GM12878 (cell line): ENCODE measurements around the gene LRRK1. TPM values are rescaled to one million over a fixed set of nuclear protein-coding genes. Genes with fewer than 3 reads are reported as not detected.

ENCODE experiments used
- ATAC-seq: fragments of 200-7000 bp; cut with Tn5 transposase; 3 replicates; pipeline ENCODE4 v1.9.1; 2020; ENCODE audit warnings: mild to moderate bottlenecking, moderate library complexity
- BruUV-seq: library from RNA; stranded (reverse); fragments of 400-500 nt; replicated peaks from 2 replicates; lab custom pipeline; 2021; lab: Mats Ljungman, UMichigan
- CTCF ChIA-PET: fragments of 300-600 bp; sonication (Branson Sonifier 250); formaldehyde crosslinking; extraction: SDS; loops from one replicate; lab custom pipeline; 2021; ENCODE audit warnings: inconsistent platforms; lab: Yijun Ruan, JAX
- POLR2A ChIA-PET: fragments of 350-600 bp; formaldehyde crosslinking; extraction: SDS; loops from one replicate; lab custom pipeline; 2021; ENCODE audit warnings: inconsistent platforms; lab: Charles Lee
- RAD21 ChIA-PET: fragments of 300-600 bp; sonication (Branson Sonifier 250); formaldehyde crosslinking; loops from one replicate; lab custom pipeline; 2023; ENCODE audit warnings: antibody characterized with exemption; ENCODE audit not compliant: unreplicated experiment; lab: Charles Lee
- SMC1A ChIA-PET: fragments of 300-600 bp; sonication (Branson Sonifier 250); formaldehyde crosslinking; loops from one replicate; lab custom pipeline; 2023; ENCODE audit not compliant: unreplicated experiment, uncharacterized antibody; lab: Charles Lee
- DNase-seq: peaks from one replicate; pipeline ENCODE4 v3.0.0-alpha.2; 2011; ENCODE audit warnings: low read depth, low spot score
- FAIRE-seq: peaks from 3 replicates; lab custom pipeline; 2011; peaks lifted over from hg19 to GRCh38; lab: Jason Lieb, UNC
- H2AFZ ChIP-seq: 2 replicates; pipeline ENCODE4 v1.6.0; 2011; ENCODE audit warnings: low read depth, low read length, control low read depth; ENCODE audit not compliant: control insufficient read depth
- H3K27ac ChIP-seq: 2 replicates; pipeline ENCODE4 v1.5.1; 2011; ENCODE audit warnings: control low read depth; ENCODE audit not compliant: control insufficient read depth, insufficient read depth
- H3K27me3 ChIP-seq, 2 experiments: replicated peaks in 1 of 2; 2 replicates each; pipeline versions ENCODE4 v1.6.0 to v1.6.1; 2011; ENCODE audit warnings: low read length in 1 of 2; ENCODE audit not compliant: control insufficient read depth in 2 of 2, insufficient read depth in 2 of 2
- H3K36me3 ChIP-seq, 2 experiments: 2 replicates each; pipeline ENCODE4 v1.5.1; 2011; ENCODE audit warnings: low read length in 1 of 2; ENCODE audit not compliant: control insufficient read depth in 2 of 2, insufficient read depth in 2 of 2
- H3K4me1 ChIP-seq: 2 replicates; pipeline ENCODE4 v1.6.1; 2011; ENCODE audit warnings: mild to moderate bottlenecking, low read length, moderate library complexity, mixed read lengths; ENCODE audit not compliant: control insufficient read depth, insufficient read depth
- H3K4me2 ChIP-seq: 2 replicates; pipeline ENCODE4 v1.6.0; 2011; ENCODE audit warnings: control low read depth; ENCODE audit not compliant: control insufficient read depth, insufficient read depth
- H3K4me3 ChIP-seq: fragments of 200-600 bp; sonication (generic); 2 replicates; pipeline ENCODE4 v1.5.1; 2016
- H3K79me2 ChIP-seq: 2 replicates; pipeline ENCODE4 v1.6.0; 2011; ENCODE audit warnings: low read length; ENCODE audit not compliant: control insufficient read depth, insufficient read depth
- H3K9ac ChIP-seq: 2 replicates; pipeline ENCODE4 v1.8.0; 2011; ENCODE audit warnings: low read length, control low read depth, mixed read lengths; ENCODE audit not compliant: control insufficient read depth, insufficient read depth
- H3K9me3 ChIP-seq: replicated peaks from 3 replicates; pipeline ENCODE4 v1.5.1; 2011; ENCODE audit warnings: mild to moderate bottlenecking, low read length; ENCODE audit not compliant: control insufficient read depth, insufficient read depth
- H4K20me1 ChIP-seq: 2 replicates; pipeline ENCODE4 v1.6.0; 2011; ENCODE audit not compliant: control insufficient read depth, insufficient read depth
- BCL11A ChIP-seq: IDR thresholded peaks from 2 replicates; pipeline ENCODE4 v1.6.1; 2011; ENCODE audit warnings: low read depth, low read length
- BCLAF1 ChIP-seq: fragments of 450-650 bp; IDR thresholded peaks from 2 replicates; pipeline ENCODE4 v1.6.1; 2017; ENCODE audit warnings: antibody characterized with exemption, mild to moderate bottlenecking, moderate library complexity
- BMI1 ChIP-seq: fragments of 450-650 bp; IDR thresholded peaks from 2 replicates; pipeline ENCODE4 v1.6.1; 2016; ENCODE audit warnings: mild to moderate bottlenecking, moderate library complexity, borderline replicate concordance
- CBFB ChIP-seq: IDR thresholded peaks from 2 replicates; pipeline ENCODE4 v1.6.1; 2016; ENCODE audit warnings: antibody characterized with exemption, low read depth
- EP300 ChIP-seq, 2 experiments: fragments of 150-350 bp in 1 of 2; IDR thresholded peaks; 2 replicates each; pipeline ENCODE4 v1.6.1; 2011 to 2012; ENCODE audit warnings: low read depth in 2 of 2, low read length in 2 of 2, borderline replicate concordance in 1 of 2, improper control_type of control experiment in 1 of 2, inconsistent platforms in 1 of 2; ENCODE audit not compliant: control insufficient read depth in 1 of 2
- ESRRA ChIP-seq: IDR thresholded peaks from 2 replicates; pipeline ENCODE4 v1.6.1; 2012; ENCODE audit warnings: mild to moderate bottlenecking, low read length, improper control_type of control experiment
- EZH2 ChIP-seq: IDR thresholded peaks from 2 replicates; pipeline ENCODE4 v1.6.1; 2012; ENCODE audit warnings: low read depth, mild to moderate bottlenecking, control low read depth, inconsistent platforms, low read length, borderline replicate concordance; ENCODE audit not compliant: control insufficient read depth
- KLF5 ChIP-seq: fragments of 450-650 bp; IDR thresholded peaks from 2 replicates; pipeline ENCODE4 v1.6.1; 2014; ENCODE audit warnings: mild to moderate bottlenecking; ENCODE audit not compliant: partially characterized antibody
- MTA2 ChIP-seq: fragments of 450-650 bp; IDR thresholded peaks from 2 replicates; pipeline ENCODE4 v1.6.1; 2016; ENCODE audit warnings: low read depth, mild to moderate bottlenecking, moderate library complexity
- MTA3 ChIP-seq: IDR thresholded peaks from 2 replicates; pipeline ENCODE4 v1.6.1; 2012; ENCODE audit warnings: low read length, inconsistent platforms, borderline replicate concordance
- NFYA ChIP-seq: IDR thresholded peaks from 2 replicates; pipeline ENCODE4 v1.6.1; 2011; ENCODE audit warnings: low read depth, mild to moderate bottlenecking, low read length, improper control_type of control experiment, borderline replicate concordance
- NFYB ChIP-seq: IDR thresholded peaks from 2 replicates; pipeline ENCODE4 v1.6.1; 2011; ENCODE audit warnings: low read depth, mild to moderate bottlenecking, low read length, improper control_type of control experiment, moderate library complexity; ENCODE audit not compliant: insufficient read depth
- NRF1 ChIP-seq: conservative IDR thresholded peaks from 2 replicates; pipeline ENCODE4 v1.6.1; 2011; ENCODE audit warnings: mild to moderate bottlenecking, low read depth, low read length, improper control_type of control experiment
- POU2F2 ChIP-seq: IDR thresholded peaks from 3 replicates; pipeline ENCODE4 v1.6.1; 2011; ENCODE audit warnings: low read depth, mild to moderate bottlenecking, low read length, borderline replicate concordance
- RFX5 ChIP-seq: IDR thresholded peaks from 2 replicates; pipeline ENCODE4 v1.6.1; 2011; ENCODE audit warnings: low read depth, low read length, improper control_type of control experiment
- SMC3 ChIP-seq: IDR thresholded peaks from 2 replicates; pipeline ENCODE4 v1.6.1; 2011; ENCODE audit warnings: low read length, improper control_type of control experiment, borderline replicate concordance
- STAT3 ChIP-seq: IDR thresholded peaks from 2 replicates; pipeline ENCODE4 v1.6.1; 2011; ENCODE audit warnings: low read depth, low read length, improper control_type of control experiment
- TCF12 ChIP-seq: IDR thresholded peaks from 2 replicates; pipeline ENCODE4 v1.6.1; 2011; ENCODE audit warnings: low read depth, mild to moderate bottlenecking, low read length
- USF1 ChIP-seq: IDR thresholded peaks from 2 replicates; pipeline ENCODE4 v1.6.1; 2011; ENCODE audit warnings: borderline replicate concordance, low read depth, mild to moderate bottlenecking, moderate library complexity, mixed read lengths, low read length; ENCODE audit not compliant: insufficient read depth; ENCODE audit errors: extremely low read length
- YBX1 ChIP-seq: fragments of 450-650 bp; IDR thresholded peaks from 2 replicates; pipeline ENCODE4 v1.6.1; 2016; ENCODE audit warnings: antibody characterized with exemption
- ZNF24 ChIP-seq: fragments of 450-650 bp; IDR thresholded peaks from 2 replicates; pipeline ENCODE4 v1.6.1; 2017; ENCODE audit warnings: antibody characterized with exemption, mild to moderate bottlenecking
- WGBS: methylation state at CpG from one replicate; pipeline ENCODE4 v1.1.6; 2016; ENCODE audit warnings: low lambda C conversion rate; ENCODE audit not compliant: insufficient replicate concordance, insufficient coverage; ENCODE audit errors: missing lambda C conversion rate; 5-methylcytosine and 5-hydroxymethylcytosine counted together
- in situ Hi-C: fragments of 300-500 bp; cut with MboI; formaldehyde crosslinking; loops from 9 replicates; pipeline ENCODE4 v1.14.3; 2018; ENCODE audit warnings: mixed read lengths
- intact Hi-C: fragments of 100-400 bp; cut with micrococcal nuclease; formaldehyde crosslinking; loops from one replicate; pipeline ENCODE4 v1.14.2; 2022; ENCODE audit not compliant: unreplicated experiment
- polyA plus RNA-seq, 11 experiments: library from polyadenylated mRNA; depleted of rRNA in 4 of 11; unstranded in 6 of 11; stranded (reverse) in 5 of 11; fragments of >200 nt; fragmentation: Nextera tagmentation in 4 of 11; fragmentation: Illumina TruSeq in 1 of 11; extraction: Ambion mirVana in 4 of 11; extraction: Trizol in 1 of 11; gene quantifications; 1 replicate in 1 of 11; 2 replicates in 10 of 11; pipeline versions ENCODE4 v1.2.1 to v1.2.3, GENCODE V29; 2011 to 2016; ENCODE audit warnings: inconsistent platforms in 2 of 11, missing spikeins in 2 of 11, low read depth in 1 of 11
- total RNA-seq, 4 experiments: library from RNA; depleted of rRNA in 3 of 4; stranded (reverse); fragments of >200 nt in 3 of 4; fragmentation: Illumina TruSeq in 1 of 4; extraction: Trizol in 1 of 4; gene quantifications; 2 replicates each; pipeline versions ENCODE4 v1.2.1 to v1.2.3, GENCODE V29; 2013 to 2021

LRRK1 gene
- total and polyA plus RNA-seq, 10 of the 15 experiments (the other 5 are each of a cell fraction or from before 2014, with no cell fraction given) = 2.2 to 58.3 (median 17.9) TPM

- no peak for TF ChIP-seq BCLAF1
- TF ChIP-seq BMI1 = no peak
- TF ChIP-seq NFYB = no peak
- TF ChIP-seq ESRRA = no peak
- no peak for TF ChIP-seq EP300 (IDR thresholded peaks at IDR 0.05; ENCODE audit: borderline replicate concordance in 1 of 2, control insufficient read depth in 1 of 2, low read depth in 2 of 2, low read length in 2 of 2)
Observed at GRCh38 chr15:100875976-100876375, 43.2 kb upstream of the LRRK1 start (continued).

GRCh38 chr15:100877551-100877950 lies 41.6 kb upstream of the LRRK1 start:
- H3K9ac ChIP-seq = no peak overlapping the region
- CTCF ChIA-PET = interaction anchor here (1.4 kb wide), 1 partner anchor 9 kb away, joined by 3 read pairs; no protein-coding TSS in a partner anchor
- BruUV-seq = no TSS peak
- FAIRE-seq (no peak), DNase-seq (no peak), ATAC-seq (no peak)
- no peaks in the 10 kb centered on the region for H3K4me1 ChIP-seq
- peaks cover 2% of the 10 kb centered on the region; the same call in 1 of the 2 replicates for H4K20me1 ChIP-seq
- peaks cover 13 to 17% of the 10 kb centered on the region in 2 experiments for H3K27me3 ChIP-seq
- no peak overlapping the region for H3K4me3 ChIP-seq
- SMC1A ChIA-PET = interaction anchor here (1.0 kb wide), 1 partner anchor 144 kb away, joined by 3 read pairs; no protein-coding TSS in a partner anchor
- RAD21 ChIA-PET = no interaction called here
- POLR2A ChIA-PET = interaction anchor here (0.5 kb wide), 1 partner anchor 210 kb away, joined by 3 read pairs; no protein-coding TSS in a partner anchor
- no peaks in the 10 kb centered on the region for H3K9me3 ChIP-seq
- H3K36me3 ChIP-seq = no peaks in the 10 kb centered on the region
- 74% methylated on average over 10 of the region's 10 CpGs for WGBS
- no peaks in the 10 kb centered on the region for H3K79me2 ChIP-seq
- intact Hi-C loops (no loop called here), in situ Hi-C loops (no loop called here)
- H3K27ac ChIP-seq = no peak overlapping the region
- no peak overlapping the region for H2AFZ ChIP-seq
- no peak overlapping the region for H3K4me2 ChIP-seq
- TF ChIP-seq STAT3 (no peak), RFX5 (no peak), MTA3 (no peak), NRF1 (no peak), CBFB (no peak), EZH2 (no peak), YBX1 (no peak), SMC3 (no peak), ZNF24 (no peak), NFYA (no peak), TCF12 (no peak), MTA2 (no peak), KLF5 (no peak), BCL11A (no peak), POU2F2 (no peak), USF1 (no peak)
